GM21619 (cell line): ENCODE measurements around the gene EPGN.

Experiments
- ATAC-seq: cut with Tn5 transposase; IDR thresholded peaks from one replicate; pipeline ENCODE4 v1.9.1; 2021; ENCODE audit not compliant: unreplicated experiment

Gene EPGN, protein sequence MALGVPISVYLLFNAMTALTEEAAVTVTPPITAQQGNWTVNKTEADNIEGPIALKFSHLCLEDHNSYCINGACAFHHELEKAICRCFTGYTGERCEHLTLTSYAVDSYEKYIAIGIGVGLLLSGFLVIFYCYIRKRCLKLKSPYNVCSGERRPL

DNA sequence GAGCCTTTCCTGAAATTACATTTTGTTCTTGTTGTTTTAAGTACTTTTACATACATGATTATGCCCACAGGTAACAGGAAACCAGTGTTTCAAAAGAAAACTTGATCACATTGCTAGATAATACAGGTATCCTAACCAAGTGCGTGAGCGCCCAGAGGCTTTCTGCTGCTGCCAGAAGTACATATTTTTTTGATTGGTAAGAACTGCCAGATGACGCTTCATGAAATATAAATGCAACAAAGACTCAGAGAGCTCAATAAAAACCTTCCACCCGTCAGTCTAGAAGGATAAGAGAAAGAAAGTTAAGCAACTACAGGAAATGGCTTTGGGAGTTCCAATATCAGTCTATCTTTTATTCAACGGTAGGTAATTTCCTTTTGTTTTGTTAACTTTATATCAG is at the start of gene EPGN:
TSS of gene EPGN (plus strand) at position 256 of the 400 bp plus-strand sequence. CDS start at position 320, 64 bp downstream.
- no peak for ATAC-seq

DNA sequence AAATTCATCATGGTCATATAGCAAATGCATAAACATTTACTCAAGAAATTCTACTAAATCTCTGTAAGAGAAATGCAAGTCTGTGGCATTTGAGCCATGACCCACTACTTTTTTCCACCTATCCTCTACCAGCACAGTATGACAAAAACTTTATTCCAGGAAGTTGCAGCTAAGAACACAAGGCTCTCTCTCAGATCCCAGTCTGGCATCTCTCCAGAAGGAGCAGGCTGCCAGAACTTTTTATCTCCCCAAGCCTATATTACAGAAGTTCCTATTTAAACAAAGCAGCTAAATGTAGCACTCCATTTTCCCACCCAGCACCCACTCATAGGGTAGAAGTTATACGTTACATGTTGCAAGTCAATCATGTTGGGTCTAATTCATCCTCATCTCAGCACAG is 49.3 kb upstream of the EPGN start:
- ATAC-seq, result no peak

DNA sequence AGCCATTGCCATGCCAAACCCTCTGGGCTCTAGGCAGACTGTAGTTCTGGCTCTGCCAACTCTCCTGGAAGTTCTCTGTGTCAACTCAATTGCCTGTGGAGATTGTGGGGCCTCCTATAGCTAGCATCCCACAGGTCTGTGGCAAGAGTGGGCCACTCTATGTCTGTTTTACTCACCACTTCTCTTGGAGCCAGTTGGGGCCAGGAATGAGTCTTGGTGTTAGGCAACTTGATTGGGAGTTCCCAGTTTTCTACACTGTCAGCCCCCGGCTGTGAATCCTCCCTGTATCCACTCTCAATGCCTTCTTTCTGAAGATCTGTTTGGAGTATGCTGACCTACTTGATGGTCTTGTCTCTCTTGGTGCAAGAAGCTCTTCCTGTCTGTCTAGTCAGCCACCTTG is 48.2 kb upstream of the EPGN start:
- no peak for ATAC-seq

GRCh38 chr4:74262522-74262921 is 45.7 kb upstream of the EPGN start:
- ATAC-seq, result no peak

- ATAC-seq, result no peak
These were observed 44.7 kb upstream of the EPGN start for GRCh38 chr4:74263551-74263950.

DNA sequence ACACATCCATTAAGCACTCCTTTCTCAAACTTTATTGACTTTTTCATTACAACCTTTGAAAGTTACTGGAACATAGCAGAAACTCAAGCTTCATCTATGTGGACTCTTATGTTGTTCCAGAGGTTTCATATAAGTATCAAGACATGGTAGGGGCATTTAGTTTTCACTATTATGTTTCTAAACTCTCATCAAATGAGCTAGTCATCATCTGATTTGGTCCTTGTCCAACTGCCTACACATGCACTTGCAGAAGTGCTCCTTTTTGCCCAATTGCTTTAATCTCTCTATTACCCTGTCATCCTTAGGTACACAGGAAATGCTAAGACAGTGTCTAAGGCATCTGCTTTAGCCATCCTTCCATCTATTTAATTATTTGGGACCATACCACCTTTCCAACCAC is 42.2 kb upstream of the EPGN start:
- ATAC-seq, result no peak

DNA sequence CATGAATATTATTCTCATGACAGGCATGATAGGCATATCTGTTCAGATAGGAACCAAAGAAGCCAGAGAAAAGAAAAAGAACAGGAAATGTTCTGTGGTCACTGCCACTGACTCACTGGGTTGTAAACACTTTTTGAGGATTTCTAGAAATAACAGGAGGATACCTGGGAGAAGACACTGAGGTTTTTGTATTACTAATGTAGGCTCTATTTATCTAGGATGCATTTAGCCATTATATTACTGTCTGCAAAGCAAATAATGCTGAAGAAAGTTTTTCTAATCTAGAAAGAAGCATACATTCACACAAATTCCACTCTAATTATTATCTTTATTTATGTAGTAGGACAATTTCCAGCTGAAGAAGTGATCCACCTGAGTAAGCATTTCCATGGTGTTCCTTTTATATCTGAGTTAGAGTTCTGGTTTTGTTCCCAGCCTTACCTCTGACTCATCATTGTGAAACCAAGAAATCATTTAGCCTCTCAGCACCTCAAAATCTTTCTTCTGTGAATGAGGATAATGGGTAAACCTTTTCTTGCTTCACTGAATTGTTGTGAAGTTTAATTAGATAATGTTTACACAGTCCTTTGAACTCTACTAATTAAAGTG is 40.2 kb upstream of the EPGN start:
- no peak for ATAC-seq

- no peak for ATAC-seq
These were observed 39.6 kb upstream of the EPGN start for GRCh38 chr4:74268643-74269042.

DNA sequence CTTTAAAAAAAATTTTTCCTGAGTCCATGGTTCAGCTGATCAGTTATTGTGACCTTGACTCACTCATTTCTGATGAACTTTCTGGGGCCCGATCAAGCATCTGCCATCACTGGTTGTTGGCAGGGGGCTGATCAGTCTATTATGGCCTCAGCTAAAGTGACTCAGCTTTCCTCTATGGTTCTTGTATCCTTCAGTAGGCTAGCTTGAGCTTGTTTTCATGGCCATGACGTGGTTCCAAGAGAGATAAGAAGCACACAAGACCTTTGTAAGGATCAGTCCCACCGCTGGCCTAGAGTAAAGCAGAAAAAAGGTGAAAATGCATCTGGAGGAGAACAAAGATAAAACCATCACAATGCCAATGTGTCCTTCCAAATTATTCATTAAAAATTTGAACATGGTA is 29.8 kb upstream of the EPGN start:
- no peak for ATAC-seq

- ATAC-seq, result no peak
These were observed 28.6 kb upstream of the EPGN start for GRCh38 chr4:74279716-74280115.

DNA sequence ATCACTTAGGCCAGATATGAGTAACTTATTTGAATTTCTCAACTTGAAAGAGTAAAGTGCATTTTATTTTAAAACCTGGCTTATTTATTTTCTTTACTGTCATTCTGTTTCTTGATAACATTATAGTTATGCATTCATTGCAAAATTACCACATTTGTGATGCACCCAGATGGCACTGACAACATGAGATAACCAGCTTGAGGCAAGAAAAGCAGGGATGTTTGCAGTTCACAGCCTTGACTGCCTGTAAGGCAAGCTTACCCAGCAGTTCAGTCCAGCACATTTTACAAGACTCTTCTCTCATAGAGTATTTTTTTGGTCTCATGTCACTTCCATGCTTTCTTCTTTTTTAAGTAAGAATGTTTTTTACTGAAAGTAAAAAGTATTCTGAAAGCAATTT is 25.3 kb upstream of the EPGN start:
- ATAC-seq, result no peak

DNA sequence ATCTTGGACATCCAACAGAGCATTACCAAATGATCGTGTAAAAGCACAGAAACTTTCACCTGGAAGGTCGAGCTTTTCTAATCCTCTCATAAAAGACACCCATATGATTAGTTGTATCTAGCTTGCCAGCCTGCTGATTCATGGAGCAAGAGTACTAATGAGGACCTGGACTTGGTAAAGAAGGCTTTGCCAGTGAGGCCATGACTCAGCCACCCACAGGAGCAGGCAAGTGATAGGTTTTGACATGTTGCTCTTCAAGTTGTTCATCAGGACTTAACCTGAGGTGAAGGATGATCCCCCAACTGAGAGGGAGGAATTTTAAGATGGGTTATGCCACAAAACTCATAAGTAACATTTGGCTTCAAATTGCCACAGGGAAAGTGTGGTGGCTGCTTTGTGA is 24.7 kb upstream of the EPGN start:
- no peak for ATAC-seq

GRCh38 chr4:74284053-74284452 is 24.2 kb upstream of the EPGN start:
- no peak for ATAC-seq

- no peak for ATAC-seq
These were observed 21.1 kb upstream of the EPGN start for GRCh38 chr4:74287164-74287563.

DNA sequence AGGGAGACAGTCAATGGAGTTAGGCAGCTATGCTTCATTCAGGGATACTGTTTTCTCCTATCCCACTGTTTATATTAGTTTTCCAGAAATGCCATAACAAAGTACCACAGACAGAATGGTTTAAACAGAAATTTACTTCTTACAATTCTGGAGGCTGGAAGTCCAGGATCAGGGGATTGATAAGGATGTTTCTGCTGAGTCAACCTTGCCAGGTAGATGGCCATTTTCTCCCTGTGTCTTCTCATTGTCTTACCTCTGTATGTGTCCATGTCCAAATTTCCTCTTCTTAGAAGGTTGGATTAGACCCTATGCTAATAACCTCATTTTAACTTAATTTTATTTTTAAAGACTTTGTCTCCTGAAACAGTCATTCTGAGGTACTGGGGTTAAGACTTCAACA is 20.5 kb upstream of the EPGN start:
- ATAC-seq, result no peak

GRCh38 chr4:74291471-74291870 is 16.8 kb upstream of the EPGN start:
- ATAC-seq, result no peak

- ATAC-seq, result no peak
These were observed 16.0 kb upstream of the EPGN start for GRCh38 chr4:74292111-74292870.

GRCh38 chr4:74293558-74293957 is 14.7 kb upstream of the EPGN start:
- ATAC-seq, result no peak

GRCh38 chr4:74294681-74295080 is 13.6 kb upstream of the EPGN start:
- no peak for ATAC-seq

- ATAC-seq, result no peak
These were observed 10.7 kb upstream of the EPGN start for GRCh38 chr4:74297539-74297938.

DNA sequence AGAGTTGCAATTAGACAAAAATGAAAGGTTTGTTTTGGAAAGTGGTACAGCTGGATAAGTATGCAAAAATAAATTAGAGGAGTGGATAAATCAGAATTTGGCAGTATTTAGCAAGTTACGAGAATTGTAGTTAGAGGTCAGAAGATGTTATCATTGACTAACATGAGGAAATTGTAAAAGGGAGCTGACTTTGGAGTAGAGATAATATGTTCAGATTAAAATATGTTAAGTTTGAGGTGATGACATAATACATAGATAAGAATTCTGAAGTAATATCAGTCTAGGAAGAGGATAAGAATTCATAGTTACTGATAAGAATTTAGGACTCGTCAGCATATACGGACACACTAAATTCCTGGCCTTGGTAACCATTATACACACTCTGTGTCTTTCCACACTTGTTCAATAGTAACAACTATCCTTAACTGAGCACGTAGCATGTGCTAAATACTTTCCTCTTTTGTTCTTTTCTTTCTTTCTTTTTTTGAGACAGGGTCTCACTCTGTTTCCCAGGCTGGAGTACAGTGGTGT is 4.1 kb upstream of the EPGN start:
- ATAC-seq, result no peak

DNA sequence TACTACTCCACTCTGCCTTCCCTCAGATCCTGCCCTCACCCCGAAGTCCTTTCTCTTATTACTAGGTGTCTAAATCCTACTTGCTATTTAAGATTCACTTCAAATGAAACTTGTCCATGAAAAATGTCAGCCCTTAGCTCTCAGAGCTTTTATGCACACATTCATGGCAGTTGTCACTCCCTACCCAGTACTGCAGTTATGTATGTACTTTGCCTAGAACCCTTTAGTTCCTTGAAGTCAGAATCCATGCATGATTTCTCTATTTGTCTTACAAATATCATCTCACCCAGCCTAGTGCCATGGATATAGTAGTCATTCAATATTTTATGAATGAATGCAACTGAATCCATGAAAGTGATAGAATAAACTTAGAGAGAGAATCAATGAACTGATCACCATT is 3.3 kb upstream of the EPGN start:
- ATAC-seq, result no peak
